ENCODE measurements around the gene DGKH.

DNA sequence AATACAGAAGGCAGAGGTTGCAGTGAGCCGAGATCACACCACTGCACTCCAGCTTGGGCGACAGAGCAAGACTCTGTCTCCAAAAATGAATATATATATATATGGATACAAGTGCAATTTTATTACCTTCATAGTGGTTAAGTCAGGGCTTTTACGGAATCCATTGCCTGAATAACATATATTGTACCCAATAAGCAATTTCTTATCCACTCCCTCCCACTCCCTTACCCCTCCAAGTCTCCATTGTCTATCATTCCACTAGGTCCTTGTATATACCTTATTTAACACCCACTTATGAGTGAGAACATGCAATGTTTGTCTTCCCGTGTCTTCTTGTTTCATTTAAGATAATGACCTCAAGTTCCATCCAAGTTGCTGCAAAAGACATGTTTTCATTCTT, 175.2 kb downstream of the DGKH start:
- TF ChIP-seq EP300 (IDR thresholded peaks at IDR 0.05), result no peak
- no peak for TF ChIP-seq CTCF (IDR thresholded peaks at IDR 0.05)
- no peak for TF ChIP-seq POLR2A (IDR thresholded peaks at IDR 0.05)

Data from upper lobe of left lung (tissue), 4 donors.